ENCODE measurements around the gene VLDLR. TPM values are rescaled to one million over a fixed set of nuclear protein-coding genes. Genes with fewer than 3 reads are reported as not detected.

VLDLR gene
- total RNA-seq, 1 experiment from 2014 or later: 5.0 TPM

DNA sequence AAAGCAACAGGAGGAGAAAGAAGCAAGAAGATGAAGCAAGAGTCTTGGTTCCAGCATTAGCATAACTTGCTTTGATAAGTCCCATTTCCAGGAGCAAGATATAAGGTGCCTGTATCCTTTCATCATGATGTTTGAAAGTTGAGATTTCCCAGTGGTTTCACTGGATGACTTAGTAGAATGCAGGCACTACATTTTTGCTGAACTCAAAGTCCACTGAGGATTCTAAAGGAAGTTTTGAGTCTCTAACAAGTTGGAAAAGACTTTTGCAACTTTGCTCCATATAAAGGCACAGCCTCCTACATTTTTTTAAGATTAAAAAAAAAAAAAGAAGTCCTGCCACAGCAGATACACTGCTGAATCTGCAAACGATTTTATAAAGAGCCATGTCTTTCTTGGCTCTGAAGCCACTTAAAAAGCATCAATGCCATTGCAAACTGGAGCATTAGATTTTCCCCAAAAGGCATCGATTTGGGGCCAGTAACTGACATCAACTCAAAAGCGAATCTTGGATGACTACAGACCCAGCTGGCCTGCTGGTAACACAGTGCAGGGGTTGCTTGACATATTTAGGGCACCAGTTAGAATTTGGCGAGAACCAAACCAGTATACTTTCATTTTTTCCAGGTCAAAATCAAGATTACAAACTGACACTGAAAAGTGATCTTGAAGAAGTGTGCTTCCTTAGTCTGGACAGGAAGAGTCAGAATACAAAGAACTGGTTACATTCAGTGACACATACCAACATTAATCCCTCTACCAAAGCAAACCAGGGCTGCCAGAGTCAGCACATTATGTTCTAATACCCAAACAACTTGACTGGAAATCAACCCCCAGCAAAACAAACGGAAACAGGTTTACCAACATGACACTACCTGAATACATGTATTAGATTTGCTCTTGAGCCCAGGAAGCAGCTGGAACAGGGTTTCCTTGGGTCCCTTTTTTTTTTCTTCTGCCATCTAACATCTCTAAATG lies 56.6 kb downstream of the VLDLR start:
- H3K27me3 Mint-ChIP-seq (ENCODE audit: insufficient read depth, unreplicated experiment): no peaks in the 10 kb centered on the region
- intact Hi-C loops (cut with micrococcal nuclease): no loop called here
- BruUV-seq (replicated peaks): no TSS peak
- no peak for DNase-seq (ENCODE audit: unreplicated experiment)
- H3K27ac Mint-ChIP-seq (ENCODE audit: low read depth, unreplicated experiment): no peak overlapping the region
- H3K4me1 Mint-ChIP-seq (ENCODE audit: insufficient read depth, unreplicated experiment): peaks cover 7% of the 10 kb centered on the region
- ChIA-PET POLR2A (no interaction called here), CTCF (no interaction called here)
- H3K36me3 Mint-ChIP-seq (ENCODE audit: insufficient read depth, unreplicated experiment): no peaks in the 10 kb centered on the region
- no peaks in the 10 kb centered on the region for H3K9me3 Mint-ChIP-seq (ENCODE audit: unreplicated experiment)
- H3K4me3 Mint-ChIP-seq (ENCODE audit: unreplicated experiment): no peak overlapping the region
- TF ChIP-seq, protein P1, sequence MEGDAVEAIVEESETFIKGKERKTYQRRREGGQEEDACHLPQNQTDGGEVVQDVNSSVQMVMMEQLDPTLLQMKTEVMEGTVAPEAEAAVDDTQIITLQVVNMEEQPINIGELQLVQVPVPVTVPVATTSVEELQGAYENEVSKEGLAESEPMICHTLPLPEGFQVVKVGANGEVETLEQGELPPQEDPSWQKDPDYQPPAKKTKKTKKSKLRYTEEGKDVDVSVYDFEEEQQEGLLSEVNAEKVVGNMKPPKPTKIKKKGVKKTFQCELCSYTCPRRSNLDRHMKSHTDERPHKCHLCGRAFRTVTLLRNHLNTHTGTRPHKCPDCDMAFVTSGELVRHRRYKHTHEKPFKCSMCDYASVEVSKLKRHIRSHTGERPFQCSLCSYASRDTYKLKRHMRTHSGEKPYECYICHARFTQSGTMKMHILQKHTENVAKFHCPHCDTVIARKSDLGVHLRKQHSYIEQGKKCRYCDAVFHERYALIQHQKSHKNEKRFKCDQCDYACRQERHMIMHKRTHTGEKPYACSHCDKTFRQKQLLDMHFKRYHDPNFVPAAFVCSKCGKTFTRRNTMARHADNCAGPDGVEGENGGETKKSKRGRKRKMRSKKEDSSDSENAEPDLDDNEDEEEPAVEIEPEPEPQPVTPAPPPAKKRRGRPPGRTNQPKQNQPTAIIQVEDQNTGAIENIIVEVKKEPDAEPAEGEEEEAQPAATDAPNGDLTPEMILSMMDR (IDR thresholded peaks at IDR 0.05; ENCODE audit: unreplicated experiment): no peak

DNA sequence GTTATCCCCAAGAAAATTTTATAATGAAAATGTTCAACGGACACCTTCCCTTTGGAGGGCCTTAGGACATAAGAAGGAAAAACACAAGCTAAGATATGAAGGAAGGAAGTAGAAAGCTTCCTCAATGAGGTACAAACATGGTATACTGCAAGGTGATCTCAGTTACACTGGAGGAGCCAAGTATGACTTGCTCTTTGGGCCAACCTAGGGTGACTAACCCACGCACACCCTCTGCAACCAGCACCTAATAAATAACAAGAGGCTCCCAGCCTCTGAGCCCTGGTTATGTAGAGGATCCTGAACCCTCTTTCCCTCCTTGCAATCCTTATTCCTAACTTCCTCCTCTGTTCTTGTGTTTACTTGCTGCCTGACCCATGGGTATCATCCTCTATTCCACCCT lies 57.4 kb downstream of the VLDLR start:
- intact Hi-C loops (cut with micrococcal nuclease): no loop called here
- no peak for DNase-seq (ENCODE audit: unreplicated experiment)

DNA sequence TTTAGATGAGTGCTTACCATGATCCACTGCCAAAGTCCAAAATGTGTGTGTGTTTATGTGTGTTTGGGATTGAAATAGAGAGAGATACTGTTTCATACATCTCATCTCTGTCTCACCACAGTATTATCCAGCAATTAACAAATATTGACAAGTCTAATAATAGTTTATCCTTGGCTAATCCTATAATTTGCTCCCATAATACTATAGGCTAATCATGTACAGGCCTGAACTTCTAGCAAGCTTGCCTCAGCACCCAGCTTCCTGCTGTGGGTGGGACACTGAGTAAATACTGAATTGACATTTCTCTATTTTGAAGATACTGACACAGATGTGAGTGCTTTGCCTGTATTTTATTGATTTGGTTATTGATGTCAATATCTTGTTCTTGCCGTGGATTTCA lies 60.4 kb downstream of the VLDLR start:
- H3K27me3 Mint-ChIP-seq (ENCODE audit: insufficient read depth, unreplicated experiment): no peaks in the 10 kb centered on the region
- POLR2A ChIA-PET: no interaction called here
- H3K9me3 Mint-ChIP-seq (ENCODE audit: unreplicated experiment): no peaks in the 10 kb centered on the region
- TF ChIP-seq, protein P1 (IDR thresholded peaks at IDR 0.05; ENCODE audit: unreplicated experiment): no peak
- no peak for DNase-seq (ENCODE audit: unreplicated experiment)
- CTCF ChIA-PET: no interaction called here
- H3K4me3 Mint-ChIP-seq (ENCODE audit: unreplicated experiment): no peak overlapping the region
- no TSS peak for BruUV-seq (replicated peaks)
- H3K4me1 Mint-ChIP-seq (ENCODE audit: insufficient read depth, unreplicated experiment): no peaks in the 10 kb centered on the region
- intact Hi-C loops (cut with micrococcal nuclease): no loop called here
- H3K36me3 Mint-ChIP-seq (ENCODE audit: insufficient read depth, unreplicated experiment): no peaks in the 10 kb centered on the region
- no peak overlapping the region for H3K27ac Mint-ChIP-seq (ENCODE audit: low read depth, unreplicated experiment)

More for the DNA sequence above, 57.4 kb downstream of the VLDLR start:
- Mint-ChIP-seq H3K4me1 (ENCODE audit: insufficient read depth, unreplicated experiment) (peaks cover 7% of the 10 kb centered on the region), H3K9me3 (ENCODE audit: unreplicated experiment) (no peaks in the 10 kb centered on the region), H3K4me3 (ENCODE audit: unreplicated experiment) (no peak overlapping the region), H3K36me3 (ENCODE audit: insufficient read depth, unreplicated experiment) (no peaks in the 10 kb centered on the region), H3K27me3 (ENCODE audit: insufficient read depth, unreplicated experiment) (no peaks in the 10 kb centered on the region), H3K27ac (ENCODE audit: low read depth, unreplicated experiment) (no peak overlapping the region)
- TF ChIP-seq, protein P1 (IDR thresholded peaks at IDR 0.05; ENCODE audit: unreplicated experiment): no peak
- POLR2A ChIA-PET: no interaction called here
- CTCF ChIA-PET: interaction anchor here (0.6 kb wide), 1 partner anchor 518 kb away, joined by 6 read pairs; no protein-coding TSS in a partner anchor
- no TSS peak for BruUV-seq (replicated peaks)

DNA sequence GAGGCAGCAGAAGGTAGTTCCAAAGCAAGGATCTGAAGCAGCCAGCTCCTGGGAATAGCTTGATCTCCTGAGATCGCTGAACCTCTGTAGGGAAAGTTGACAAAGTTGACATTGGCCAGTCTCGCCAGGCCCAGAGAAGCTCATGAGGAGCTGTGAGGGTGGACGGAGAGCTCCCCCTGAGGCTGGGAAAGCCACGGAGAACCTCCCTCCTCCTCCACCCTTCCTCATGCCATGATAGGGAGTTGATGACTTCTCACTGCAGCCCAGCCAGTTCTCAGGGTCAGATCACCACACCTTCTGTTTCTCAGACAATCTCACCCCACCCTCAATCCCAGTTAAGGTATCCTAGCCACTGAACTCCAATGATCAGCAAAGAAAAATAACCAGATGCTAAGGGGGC lies 65.3 kb downstream of the VLDLR start:
- Mint-ChIP-seq H3K4me1 (ENCODE audit: insufficient read depth, unreplicated experiment) (no peaks in the 10 kb centered on the region), H3K4me3 (ENCODE audit: unreplicated experiment) (no peak overlapping the region), H3K27me3 (ENCODE audit: insufficient read depth, unreplicated experiment) (no peaks in the 10 kb centered on the region), H3K36me3 (ENCODE audit: insufficient read depth, unreplicated experiment) (peaks cover 7% of the 10 kb centered on the region), H3K27ac (ENCODE audit: low read depth, unreplicated experiment) (no peak overlapping the region), H3K9me3 (ENCODE audit: unreplicated experiment) (no peaks in the 10 kb centered on the region)
- BruUV-seq (replicated peaks): no TSS peak
- DNase-seq (ENCODE audit: unreplicated experiment): no peak
- ChIA-PET POLR2A (no interaction called here), CTCF (no interaction called here)
- intact Hi-C loops (cut with micrococcal nuclease): no loop called here
- TF ChIP-seq, protein P1 (IDR thresholded peaks at IDR 0.05; ENCODE audit: unreplicated experiment): no peak

Data from MCF 10A (cell line).